ENCODE results near the gene SLC9A9.

The SLC9A9 gene

GRCh38 chr3:143658861-143659260, 189.4 kb downstream of the SLC9A9 start:
- no peak overlapping the region for H3K4me3 ChIP-seq (ENCODE audit: low read depth, low read length)
- TF ChIP-seq, protein P1, sequence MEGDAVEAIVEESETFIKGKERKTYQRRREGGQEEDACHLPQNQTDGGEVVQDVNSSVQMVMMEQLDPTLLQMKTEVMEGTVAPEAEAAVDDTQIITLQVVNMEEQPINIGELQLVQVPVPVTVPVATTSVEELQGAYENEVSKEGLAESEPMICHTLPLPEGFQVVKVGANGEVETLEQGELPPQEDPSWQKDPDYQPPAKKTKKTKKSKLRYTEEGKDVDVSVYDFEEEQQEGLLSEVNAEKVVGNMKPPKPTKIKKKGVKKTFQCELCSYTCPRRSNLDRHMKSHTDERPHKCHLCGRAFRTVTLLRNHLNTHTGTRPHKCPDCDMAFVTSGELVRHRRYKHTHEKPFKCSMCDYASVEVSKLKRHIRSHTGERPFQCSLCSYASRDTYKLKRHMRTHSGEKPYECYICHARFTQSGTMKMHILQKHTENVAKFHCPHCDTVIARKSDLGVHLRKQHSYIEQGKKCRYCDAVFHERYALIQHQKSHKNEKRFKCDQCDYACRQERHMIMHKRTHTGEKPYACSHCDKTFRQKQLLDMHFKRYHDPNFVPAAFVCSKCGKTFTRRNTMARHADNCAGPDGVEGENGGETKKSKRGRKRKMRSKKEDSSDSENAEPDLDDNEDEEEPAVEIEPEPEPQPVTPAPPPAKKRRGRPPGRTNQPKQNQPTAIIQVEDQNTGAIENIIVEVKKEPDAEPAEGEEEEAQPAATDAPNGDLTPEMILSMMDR (IDR thresholded peaks at IDR 0.05; ENCODE audit: low read depth, low read length, missing control alignments) = no peak
- DNase-seq (ENCODE audit: low read depth) = no peak

- no peak overlapping the region for H3K4me3 ChIP-seq (ENCODE audit: low read depth, low read length)
- TF ChIP-seq, protein P1 (IDR thresholded peaks at IDR 0.05; ENCODE audit: low read depth, low read length, missing control alignments) = no peak
- no peak for DNase-seq (ENCODE audit: low read depth)
Measured at GRCh38 chr3:143658116-143658515, 190.2 kb downstream of the SLC9A9 start.

DNA sequence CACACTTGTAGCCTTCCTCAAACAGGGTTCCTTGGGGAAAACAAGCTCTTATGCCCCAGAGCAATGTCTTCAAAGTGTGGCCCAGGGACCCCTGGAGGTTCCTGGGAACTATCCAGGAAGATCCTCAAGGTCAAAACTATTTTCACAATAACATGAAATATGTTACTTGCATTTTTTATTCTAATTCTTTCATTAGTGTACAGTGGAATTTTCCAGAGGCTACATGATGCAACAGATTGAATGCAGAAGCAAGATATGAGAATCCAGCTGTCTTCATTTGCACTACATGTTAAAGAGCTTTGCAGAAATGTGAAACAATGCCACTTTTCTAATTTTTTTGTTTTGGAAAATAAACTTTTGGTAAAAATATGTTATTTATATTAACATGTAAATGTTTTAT, 190.9 kb downstream of the SLC9A9 start:
- TF ChIP-seq, protein P1 (IDR thresholded peaks at IDR 0.05; ENCODE audit: low read depth, low read length, missing control alignments) = no peak
- no peak overlapping the region for H3K4me3 ChIP-seq (ENCODE audit: low read depth, low read length)
- no peak for DNase-seq (ENCODE audit: low read depth)

DNA sequence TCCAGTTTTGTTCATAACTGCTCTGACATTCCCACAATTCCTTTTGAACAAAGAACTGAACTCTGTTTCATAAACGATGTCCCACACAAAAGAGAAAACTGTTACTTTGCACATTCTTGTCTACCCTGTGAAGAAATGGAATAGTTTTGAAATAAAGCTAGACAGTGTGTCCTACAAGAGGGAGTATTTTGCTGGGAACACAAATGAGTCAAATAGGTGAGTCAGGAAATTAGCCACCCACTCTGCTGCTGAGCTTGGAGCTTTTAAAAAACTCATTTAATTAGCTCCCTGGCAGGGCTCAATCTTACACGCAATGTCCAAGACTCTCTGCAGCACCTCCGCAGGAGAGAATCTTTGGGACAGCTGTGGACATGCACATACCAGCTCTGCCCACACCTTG, 193.4 kb downstream of the SLC9A9 start:
- H3K4me3 ChIP-seq (ENCODE audit: low read depth, low read length) = no peak overlapping the region
- no peak for DNase-seq (ENCODE audit: low read depth)
- TF ChIP-seq, protein P1 (IDR thresholded peaks at IDR 0.05; ENCODE audit: low read depth, low read length, missing control alignments) = no peak

GRCh38 chr3:143653935-143654334, 194.3 kb downstream of the SLC9A9 start:
- no peak for DNase-seq (ENCODE audit: low read depth)
- TF ChIP-seq, protein P1 (IDR thresholded peaks at IDR 0.05; ENCODE audit: low read depth, low read length, missing control alignments) = no peak

DNA sequence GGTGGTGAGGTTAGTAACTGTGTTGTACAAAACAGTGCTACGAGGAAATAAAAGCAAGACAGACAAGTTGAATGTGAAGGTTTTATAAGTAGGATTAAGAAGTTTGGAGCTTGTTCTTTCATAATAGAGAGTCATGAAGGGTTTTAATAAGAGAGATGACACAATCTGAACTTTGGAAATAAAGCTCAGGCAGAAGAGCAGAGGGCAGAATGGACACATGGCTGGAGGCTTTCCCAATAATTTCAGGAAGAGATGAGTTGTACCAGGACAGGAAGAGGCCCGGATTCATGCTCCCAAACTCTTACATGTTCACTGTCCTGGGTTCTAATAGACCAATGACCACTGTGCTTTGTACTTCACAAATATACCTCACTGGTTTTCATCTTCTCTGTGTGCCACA, 194.8 kb downstream of the SLC9A9 start:
- DNase-seq (ENCODE audit: low read depth) = no peak
- TF ChIP-seq, protein P1 (IDR thresholded peaks at IDR 0.05; ENCODE audit: low read depth, low read length, missing control alignments) = no peak
- no peak overlapping the region for H3K4me3 ChIP-seq (ENCODE audit: low read depth, low read length)

More at GRCh38 chr3:143653935-143654334, 194.3 kb downstream of the SLC9A9 start:
- H3K4me3 ChIP-seq (ENCODE audit: low read depth, low read length) = no peak overlapping the region

DNA sequence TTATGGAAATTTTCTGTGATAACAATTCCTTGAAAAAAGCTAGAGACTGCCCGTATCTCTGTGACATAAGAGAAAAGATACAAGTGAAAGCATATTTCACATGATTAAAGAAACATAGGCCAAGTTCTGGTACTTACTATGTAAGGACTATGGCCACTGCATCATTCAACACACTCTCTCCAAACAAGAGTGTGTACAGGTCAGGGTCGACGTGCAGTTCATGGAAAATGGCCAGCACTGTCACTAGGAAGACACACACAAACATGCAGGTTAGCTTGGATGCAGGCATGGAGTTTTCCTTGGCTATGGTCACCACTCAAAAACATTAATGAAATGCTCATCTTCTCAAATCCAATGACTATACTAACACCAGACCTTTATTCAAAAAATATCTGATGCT, 196.2 kb downstream of the SLC9A9 start:
- H3K4me3 ChIP-seq (ENCODE audit: low read depth, low read length) = no peak overlapping the region
- TF ChIP-seq, protein P1 (IDR thresholded peaks at IDR 0.05; ENCODE audit: low read depth, low read length, missing control alignments) = no peak
- DNase-seq (ENCODE audit: low read depth) = no peak
